Measurements from ENCODE around the gene FAM13B. TPM values are rescaled to one million over a fixed set of nuclear protein-coding genes. Genes with fewer than 3 reads are reported as not detected.
"Not testable (repeated sequence)": the region's sequence is repeated elsewhere in the genome, so short reads cannot be mapped to it uniquely, and the experiment has no call there.

The FAM13B gene
- total RNA-seq, 1 experiment from 2014 or later, result 3.8 TPM

DNA sequence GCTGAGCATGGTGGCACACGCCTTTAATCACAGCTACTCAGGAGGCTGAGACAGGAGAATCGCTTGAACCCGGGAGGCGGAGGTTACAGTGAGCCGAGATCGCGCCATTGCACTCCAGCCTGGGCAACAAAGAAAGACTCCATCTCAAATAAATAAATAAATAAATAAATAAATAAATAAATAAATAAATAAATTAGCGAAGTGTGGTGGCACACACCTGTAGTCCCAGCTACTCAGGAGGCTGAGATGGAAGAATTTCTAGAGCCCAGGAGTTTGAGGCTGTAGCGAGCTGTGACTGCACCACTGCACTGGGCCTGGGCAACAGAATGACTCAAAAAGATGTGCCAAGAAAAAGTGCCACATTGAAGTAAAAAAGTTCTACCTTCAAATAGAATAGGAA is 6.1 kb downstream of the FAM13B start:
- not testable (repeated sequence) for H3K36me3 ChIP-seq (replicated peaks; ENCODE audit: control insufficient read depth, insufficient read depth, low read length); H3K4me3 ChIP-seq (ENCODE audit: insufficient read depth, low read depth, low read length); DNase-seq; H3K27me3 ChIP-seq (ENCODE audit: control insufficient read depth, insufficient read depth, low read length)

DNA sequence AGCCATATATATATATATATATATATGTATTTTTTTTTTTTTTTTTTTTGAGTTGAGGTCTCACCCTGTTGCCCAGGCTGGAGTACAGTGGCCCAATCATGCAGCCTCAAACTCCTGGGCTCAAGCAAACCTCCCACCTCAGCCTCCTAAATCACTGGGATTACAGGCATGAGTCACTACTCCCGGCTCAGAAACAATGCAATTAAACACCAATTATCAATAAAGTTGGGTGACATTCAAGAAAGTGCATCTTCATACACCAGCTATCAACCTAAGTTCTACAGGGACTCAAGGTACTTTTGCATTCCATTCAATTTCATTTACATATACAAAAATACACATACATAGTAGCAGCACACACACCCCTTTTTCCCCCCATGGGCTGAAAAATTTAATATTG is 7.6 kb downstream of the FAM13B start:
- Histone ChIP-seq H3K4me3 (ENCODE audit: insufficient read depth, low read depth, low read length) (no peak overlapping the region), H3K36me3 (replicated peaks; ENCODE audit: control insufficient read depth, insufficient read depth, low read length) (no peaks in the 10 kb centered on the region; the same call in 1 of the 2 replicates), H3K27me3 (ENCODE audit: control insufficient read depth, insufficient read depth, low read length) (no peaks in the 10 kb centered on the region)
- no peak for DNase-seq

DNA sequence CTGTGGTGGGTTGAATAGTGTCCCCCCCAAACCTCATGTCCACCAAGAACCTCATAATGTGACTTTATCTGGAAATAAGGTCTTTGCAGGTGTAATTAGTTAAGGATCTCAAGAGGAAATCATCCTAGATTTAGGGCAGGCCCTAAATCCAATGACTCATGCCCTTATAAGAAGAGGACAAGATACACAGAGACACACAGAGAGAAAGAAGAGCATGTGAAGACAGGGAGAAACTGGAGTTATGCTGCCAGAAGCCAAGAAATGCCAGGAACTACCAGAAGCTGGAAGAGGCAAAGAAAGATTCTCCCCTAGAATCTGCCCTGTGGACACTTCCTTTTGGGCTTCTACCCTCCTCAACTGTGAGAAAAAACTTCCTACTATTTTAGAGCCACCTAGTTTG is 8.8 kb downstream of the FAM13B start:
- no peaks in the 10 kb centered on the region; the same call in none of the 2 replicates for H3K36me3 ChIP-seq (replicated peaks; ENCODE audit: control insufficient read depth, insufficient read depth, low read length)
- no peak for DNase-seq
- H3K4me3 ChIP-seq (ENCODE audit: insufficient read depth, low read depth, low read length), result no peak overlapping the region
- H3K27me3 ChIP-seq (ENCODE audit: control insufficient read depth, insufficient read depth, low read length), result no peaks in the 10 kb centered on the region

DNA sequence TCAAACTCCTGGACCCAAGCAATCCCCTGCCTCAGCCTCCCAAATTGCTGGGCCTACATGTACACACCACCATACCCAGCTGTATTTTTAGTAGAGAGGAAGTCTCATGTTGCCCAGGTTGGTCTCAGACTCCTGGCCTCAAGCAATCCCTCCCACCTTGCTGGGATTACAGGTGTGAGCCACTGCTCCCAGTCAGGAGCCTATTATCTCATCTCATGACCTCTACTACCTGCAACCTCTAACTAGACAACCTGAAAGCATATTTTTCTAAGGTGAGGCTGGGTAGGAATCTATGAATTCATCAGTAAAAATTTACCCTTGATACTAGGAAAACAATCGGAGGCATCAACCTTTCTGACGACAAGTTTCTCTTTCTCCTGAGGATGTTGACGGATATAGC is 10.0 kb downstream of the FAM13B start:
- no peak overlapping the region for H3K4me3 ChIP-seq (ENCODE audit: insufficient read depth, low read depth, low read length)
- no peak for DNase-seq
- peaks cover 2% of the 10 kb centered on the region for H3K36me3 ChIP-seq (replicated peaks; ENCODE audit: control insufficient read depth, insufficient read depth, low read length)
- H3K27me3 ChIP-seq (ENCODE audit: control insufficient read depth, insufficient read depth, low read length), result no peaks in the 10 kb centered on the region

DNA sequence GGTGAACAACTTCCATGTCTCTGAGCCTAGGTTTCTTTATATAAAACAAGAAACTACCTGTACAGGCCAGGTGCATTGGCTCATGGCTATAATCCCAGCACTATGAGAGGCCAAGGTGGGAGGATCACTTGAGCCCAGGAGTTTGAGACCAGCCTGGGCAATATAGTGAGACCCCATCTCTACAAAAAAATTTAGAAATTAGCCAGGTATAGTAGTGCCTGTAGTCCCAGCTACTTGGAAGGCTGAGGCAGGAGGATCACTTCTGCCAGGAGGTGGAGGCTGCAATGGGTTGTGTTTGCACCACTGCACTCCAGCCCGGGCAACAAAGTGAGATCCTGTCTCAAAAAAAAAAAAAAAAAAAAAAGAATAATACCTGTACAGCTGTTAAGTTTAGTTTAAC is 11.1 kb downstream of the FAM13B start:
- no peaks in the 10 kb centered on the region for H3K27me3 ChIP-seq (ENCODE audit: control insufficient read depth, insufficient read depth, low read length)
- H3K4me3 ChIP-seq (ENCODE audit: insufficient read depth, low read depth, low read length), result no peak overlapping the region
- no peak for DNase-seq
- peaks cover 2% of the 10 kb centered on the region; the same call in 1 of the 2 replicates for H3K36me3 ChIP-seq (replicated peaks; ENCODE audit: control insufficient read depth, insufficient read depth, low read length)

DNA sequence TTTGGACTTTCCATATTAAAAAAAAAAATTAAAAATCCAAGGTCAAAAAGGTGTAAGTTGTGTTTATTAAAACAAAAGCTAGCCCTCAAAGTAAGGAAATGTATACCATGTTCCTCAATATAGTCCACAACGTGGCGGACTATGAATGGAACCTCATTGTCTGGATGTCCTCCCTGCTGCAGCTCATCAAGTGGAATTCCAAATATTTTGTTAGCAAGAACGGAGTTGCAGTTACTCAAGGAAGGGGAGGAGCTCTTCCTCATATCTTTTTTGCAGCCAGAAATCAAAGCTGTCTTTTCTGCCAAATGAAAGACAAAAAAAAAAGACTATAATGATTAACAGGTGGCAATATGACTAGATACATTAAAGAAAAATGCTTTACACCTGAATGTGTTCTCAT is 14.0 kb downstream of the FAM13B start:
- DNase-seq, result no peak
- Histone ChIP-seq H3K27me3 (ENCODE audit: control insufficient read depth, insufficient read depth, low read length) (no peaks in the 10 kb centered on the region), H3K36me3 (replicated peaks; ENCODE audit: control insufficient read depth, insufficient read depth, low read length) (peaks cover 5% of the 10 kb centered on the region), H3K4me3 (ENCODE audit: insufficient read depth, low read depth, low read length) (no peak overlapping the region)

DNA sequence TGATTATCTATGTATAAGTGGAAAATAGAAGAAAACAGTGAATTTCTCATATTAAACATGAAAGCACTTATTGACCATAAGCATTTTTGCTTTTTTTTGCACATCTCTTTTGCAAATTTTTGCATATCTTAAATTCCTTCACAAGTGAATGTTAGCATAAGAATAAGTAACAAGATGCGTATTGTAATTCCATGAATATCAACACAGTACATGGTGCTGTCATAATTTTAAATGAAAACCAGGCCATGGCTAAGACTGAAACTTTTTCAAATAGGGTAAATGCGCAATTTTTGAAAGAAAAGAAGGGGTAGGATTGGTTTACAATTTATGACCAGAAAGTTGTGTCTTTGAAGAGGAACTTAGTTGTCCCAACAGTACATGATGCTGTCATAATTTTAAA is 17.0 kb downstream of the FAM13B start:
- Histone ChIP-seq H3K27me3 (ENCODE audit: control insufficient read depth, insufficient read depth, low read length) (no peaks in the 10 kb centered on the region), H3K36me3 (replicated peaks; ENCODE audit: control insufficient read depth, insufficient read depth, low read length) (peaks cover 6% of the 10 kb centered on the region), H3K4me3 (ENCODE audit: insufficient read depth, low read depth, low read length) (no peak overlapping the region)
- DNase-seq, result no peak

DNA sequence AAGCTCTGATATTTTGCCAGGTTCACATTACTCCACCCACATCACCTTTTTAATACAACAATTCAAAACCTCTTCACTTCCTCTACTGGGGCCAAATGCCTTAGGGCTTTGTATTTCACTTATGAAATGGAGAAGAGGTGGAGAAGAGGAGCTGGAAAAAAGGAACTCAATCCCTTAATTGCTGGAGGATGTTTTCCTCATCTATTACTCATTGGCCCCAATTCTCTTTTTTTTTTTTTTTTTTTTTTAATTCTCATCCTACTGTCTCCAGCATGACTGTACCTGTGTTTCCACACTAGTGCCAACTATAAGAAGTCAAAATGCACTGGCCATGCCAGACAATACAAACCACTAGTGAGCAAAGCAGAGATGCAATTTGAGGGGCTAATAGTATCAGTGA is 20.9 kb downstream of the FAM13B start:
- Histone ChIP-seq H3K36me3 (replicated peaks; ENCODE audit: control insufficient read depth, insufficient read depth, low read length) (peaks cover 10% of the 10 kb centered on the region), H3K27me3 (ENCODE audit: control insufficient read depth, insufficient read depth, low read length) (no peaks in the 10 kb centered on the region)
- no peak for DNase-seq

DNA sequence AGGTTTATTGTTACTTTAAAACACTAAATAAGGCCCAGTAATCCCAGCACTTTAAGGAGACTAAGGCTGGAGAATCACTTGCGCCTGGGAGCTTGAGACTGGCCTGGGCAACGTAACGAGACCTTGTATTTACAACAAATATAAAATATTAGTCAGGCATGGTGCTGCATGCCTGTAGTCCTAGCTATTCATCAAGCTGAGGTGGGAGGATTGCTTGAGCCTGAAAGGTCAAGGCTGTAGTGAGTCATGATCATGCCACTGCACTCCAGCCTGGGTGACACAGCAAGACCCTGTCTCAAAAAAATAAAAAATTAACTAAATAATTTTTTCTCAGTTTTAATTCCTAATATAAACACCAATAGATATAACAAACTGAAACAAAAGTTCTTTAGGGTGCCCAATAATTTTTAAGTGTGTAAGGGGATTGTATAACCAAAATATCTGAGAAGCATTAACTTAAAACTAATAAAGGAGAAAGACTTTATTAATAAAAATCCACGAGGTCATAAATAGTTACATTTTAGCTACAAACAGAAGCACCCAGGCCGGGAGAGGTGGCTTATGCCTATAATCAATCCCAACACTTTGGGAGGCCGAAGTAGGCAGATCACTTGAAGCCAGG is 32.7 kb downstream of the FAM13B start:
- no peak for DNase-seq
- Histone ChIP-seq H3K4me3 (ENCODE audit: insufficient read depth, low read depth, low read length) (no peak overlapping the region), H3K27me3 (ENCODE audit: control insufficient read depth, insufficient read depth, low read length) (no peaks in the 10 kb centered on the region), H3K36me3 (replicated peaks; ENCODE audit: control insufficient read depth, insufficient read depth, low read length) (peaks cover 2% of the 10 kb centered on the region)

More for the DNA sequence above, 20.9 kb downstream of the FAM13B start:
- H3K4me3 ChIP-seq (ENCODE audit: insufficient read depth, low read depth, low read length), result no peak overlapping the region

DNA sequence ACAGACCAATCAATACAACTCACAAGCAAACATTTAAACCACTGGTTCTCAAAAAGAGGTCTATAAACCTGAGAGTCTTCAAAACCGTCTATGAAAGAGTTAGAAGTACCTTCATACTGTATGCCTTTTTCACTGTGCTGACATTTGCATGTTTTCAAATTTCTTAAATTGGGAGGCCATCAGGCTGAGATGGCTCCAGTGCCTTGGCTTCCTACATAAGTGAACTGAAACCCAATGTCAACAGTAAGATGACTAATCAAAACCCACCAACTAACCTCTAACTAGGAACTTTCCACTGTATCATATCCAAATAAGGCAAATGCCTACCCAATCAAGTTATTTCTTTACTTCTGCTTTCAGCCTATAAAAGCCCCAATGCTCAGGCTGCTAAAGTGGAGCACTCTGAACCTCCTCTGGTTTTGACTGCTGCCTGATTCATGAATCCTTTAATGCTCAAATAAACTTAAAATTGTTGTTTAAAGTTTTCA is 35.1 kb downstream of the FAM13B start:
- no peaks in the 10 kb centered on the region; the same call in 1 of the 2 replicates for H3K36me3 ChIP-seq (replicated peaks; ENCODE audit: control insufficient read depth, insufficient read depth, low read length)
- no peak for DNase-seq
- H3K4me3 ChIP-seq (ENCODE audit: insufficient read depth, low read depth, low read length), result no peak overlapping the region
- H3K27me3 ChIP-seq (ENCODE audit: control insufficient read depth, insufficient read depth, low read length), result no peaks in the 10 kb centered on the region

DNA sequence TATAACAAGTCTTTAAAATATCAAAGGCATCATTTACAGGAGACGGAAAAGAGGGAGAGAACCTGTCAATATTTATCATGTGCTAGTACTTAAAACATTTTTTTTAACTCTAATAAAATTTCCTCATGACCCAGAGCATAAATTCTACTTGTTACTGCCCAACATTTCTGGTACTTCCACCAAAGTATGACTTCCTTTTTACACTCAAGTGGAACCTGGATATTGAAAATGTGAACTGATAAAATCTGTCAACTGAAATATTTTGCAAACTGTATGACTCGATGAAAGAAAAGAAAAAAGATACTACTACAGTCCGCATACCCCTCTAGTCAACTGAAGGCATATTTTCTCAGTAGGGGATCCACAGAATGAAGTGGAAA is 37.1 kb downstream of the FAM13B start:
- H3K36me3 ChIP-seq (replicated peaks; ENCODE audit: control insufficient read depth, insufficient read depth, low read length), result no peaks in the 10 kb centered on the region; the same call in 1 of the 2 replicates
- H3K27me3 ChIP-seq (ENCODE audit: control insufficient read depth, insufficient read depth, low read length), result no peaks in the 10 kb centered on the region
- DNase-seq, result no peak

DNA sequence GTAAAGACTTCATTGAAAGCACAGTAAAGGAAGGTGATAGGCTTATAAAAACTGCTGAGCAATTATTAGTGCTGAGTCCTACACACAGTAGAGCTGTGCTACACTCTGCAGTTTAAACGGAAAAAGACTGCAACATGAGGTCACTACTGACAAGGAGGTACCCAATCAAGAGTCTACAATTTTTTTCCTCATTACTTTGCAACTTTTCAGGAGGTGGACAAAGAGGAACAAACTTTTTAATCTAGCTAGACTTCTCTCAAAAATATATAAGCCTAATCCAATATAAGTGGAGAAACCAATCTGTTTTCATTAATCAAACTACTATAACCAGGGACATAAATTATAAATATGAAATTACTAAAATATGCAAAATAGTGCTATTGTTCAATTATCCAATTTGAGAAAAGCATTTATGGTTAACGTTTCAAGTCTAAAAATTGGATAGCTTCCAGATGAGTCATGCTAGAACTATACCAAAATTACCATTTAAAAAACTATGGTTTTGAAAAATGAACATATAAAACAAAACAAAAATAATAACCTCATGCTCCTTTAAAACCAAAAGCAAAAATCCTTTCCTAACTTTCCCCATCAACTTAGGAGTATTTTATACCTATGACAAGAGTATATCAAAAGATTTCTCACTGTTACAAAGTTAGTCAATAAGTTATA is 37.7 kb downstream of the FAM13B start:
- no peak for DNase-seq
- no peaks in the 10 kb centered on the region for H3K27me3 ChIP-seq (ENCODE audit: control insufficient read depth, insufficient read depth, low read length)
- no peak overlapping the region for H3K4me3 ChIP-seq (ENCODE audit: insufficient read depth, low read depth, low read length)
- no peaks in the 10 kb centered on the region; the same call in 1 of the 2 replicates for H3K36me3 ChIP-seq (replicated peaks; ENCODE audit: control insufficient read depth, insufficient read depth, low read length)

More for the DNA sequence above, 37.1 kb downstream of the FAM13B start:
- no peak overlapping the region for H3K4me3 ChIP-seq (ENCODE audit: insufficient read depth, low read depth, low read length)

DNA sequence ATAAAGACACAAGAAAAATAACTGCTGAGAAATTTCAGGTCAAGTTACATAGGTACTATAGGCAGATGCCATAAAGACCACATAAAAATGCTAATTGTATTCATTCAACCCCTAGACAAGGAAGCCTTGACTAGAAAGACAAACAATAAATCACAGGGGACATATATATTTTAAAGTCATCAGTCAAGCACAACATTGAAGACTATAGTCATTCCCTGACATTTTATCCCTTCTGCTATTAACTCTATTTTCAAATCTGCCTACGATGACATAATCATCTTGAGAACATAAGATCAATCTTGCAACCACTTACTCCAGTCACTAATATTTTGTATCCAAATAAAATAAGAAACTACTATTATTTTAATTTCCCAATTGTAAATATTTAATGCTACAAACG is 38.3 kb downstream of the FAM13B start:
- DNase-seq, result no peak
- H3K27me3 ChIP-seq (ENCODE audit: control insufficient read depth, insufficient read depth, low read length), result no peaks in the 10 kb centered on the region
- no peaks in the 10 kb centered on the region for H3K36me3 ChIP-seq (replicated peaks; ENCODE audit: control insufficient read depth, insufficient read depth, low read length)
- no peak overlapping the region for H3K4me3 ChIP-seq (ENCODE audit: insufficient read depth, low read depth, low read length)

DNA sequence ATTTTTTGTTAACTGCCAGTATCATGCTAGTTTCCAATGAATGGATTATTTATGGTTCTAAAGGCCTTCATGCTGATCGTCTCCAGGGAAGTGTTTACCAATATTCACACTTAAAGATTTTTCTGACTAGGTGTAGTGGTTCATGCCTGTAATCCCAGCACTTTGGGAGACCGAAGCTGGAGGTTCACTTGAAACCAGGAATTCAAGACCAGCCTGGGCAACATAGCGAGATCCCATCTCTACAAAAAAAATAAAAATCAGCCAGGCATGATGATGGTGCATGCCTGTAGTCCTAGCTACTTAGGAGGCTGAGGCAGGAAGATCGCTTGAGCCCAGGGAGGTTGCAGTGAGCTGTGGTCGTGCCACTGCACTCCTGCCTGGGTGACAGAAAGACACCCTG is 43.5 kb downstream of the FAM13B start:
- DNase-seq, result no peak
- H3K4me3 ChIP-seq (ENCODE audit: insufficient read depth, low read depth, low read length), result no peak overlapping the region
- no peaks in the 10 kb centered on the region for H3K36me3 ChIP-seq (replicated peaks; ENCODE audit: control insufficient read depth, insufficient read depth, low read length)
- no peaks in the 10 kb centered on the region for H3K27me3 ChIP-seq (ENCODE audit: control insufficient read depth, insufficient read depth, low read length)

DNA sequence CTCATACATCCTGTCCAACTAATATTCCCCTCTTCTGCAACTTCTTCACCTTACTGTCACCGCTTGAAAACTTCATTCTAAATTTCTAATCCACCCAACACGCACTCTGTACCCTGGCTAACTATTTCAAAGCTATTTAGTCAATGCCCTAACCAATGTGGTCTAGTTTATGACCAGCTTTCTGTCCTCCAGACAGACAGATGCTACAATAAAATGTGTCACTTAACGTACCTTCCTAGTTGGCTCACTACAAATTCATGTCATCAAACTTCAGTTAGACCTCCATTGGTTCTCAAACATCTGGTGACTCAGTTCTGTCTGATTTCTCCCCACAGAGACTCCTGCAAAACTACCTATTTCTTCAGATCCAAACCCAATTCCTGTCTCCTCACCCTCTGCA is 57.7 kb downstream of the FAM13B start:
- DNase-seq, result no peak
- Histone ChIP-seq H3K36me3 (replicated peaks; ENCODE audit: control insufficient read depth, insufficient read depth, low read length) (peaks cover 1% of the 10 kb centered on the region), H3K4me3 (ENCODE audit: insufficient read depth, low read depth, low read length) (no peak overlapping the region), H3K27me3 (ENCODE audit: control insufficient read depth, insufficient read depth, low read length) (no peaks in the 10 kb centered on the region)
